Stimulated activated CD8-positive, alpha-beta memory T cell treated with anti-CD3 and anti-CD28 coated beads, Interleukin-15, amount 100 ng/mL, for 24 hours (primary cell): ENCODE data around the gene FXYD7.
"Not testable (repeated sequence)": the region's sequence is repeated elsewhere in the genome, so short reads cannot be mapped to it uniquely, and the experiment has no call there.

Experiments used
- DNase-seq: peaks from one replicate; pipeline ENCODE4 v3.0.0-alpha.2; 2020; ENCODE audit warnings: low read depth

Gene FXYD7, protein sequence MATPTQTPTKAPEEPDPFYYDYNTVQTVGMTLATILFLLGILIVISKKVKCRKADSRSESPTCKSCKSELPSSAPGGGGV

DNA sequence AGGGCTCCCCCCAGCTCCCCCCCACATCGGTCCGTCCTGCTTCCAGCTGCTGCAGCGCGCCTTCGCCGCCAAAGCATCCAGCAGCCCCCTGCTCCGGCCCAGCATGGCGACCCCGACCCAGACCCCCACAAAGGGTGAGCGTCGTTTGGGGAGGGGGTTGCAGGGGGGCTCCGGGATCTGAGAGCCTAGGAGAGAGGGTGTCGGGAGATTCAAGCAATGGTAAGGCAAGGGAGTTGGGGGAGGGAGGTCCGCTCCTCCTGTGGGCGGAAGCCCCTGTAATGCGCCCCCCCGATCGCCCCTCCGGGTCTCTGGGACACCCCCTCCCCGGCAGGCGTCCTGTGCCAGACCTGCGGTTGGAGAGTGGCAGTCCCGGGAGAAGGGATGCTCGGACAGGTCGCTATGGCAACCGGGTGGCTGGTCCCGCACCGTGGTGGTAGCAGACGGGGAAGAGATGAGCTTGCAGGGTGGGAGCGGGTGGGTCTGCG is at the start of gene FXYD7:
Gene FXYD7 (plus strand): TSS at position 25 of the 485 bp plus-strand sequence. CDS start 79 bp downstream, at position 104.
- no peak for DNase-seq

DNA sequence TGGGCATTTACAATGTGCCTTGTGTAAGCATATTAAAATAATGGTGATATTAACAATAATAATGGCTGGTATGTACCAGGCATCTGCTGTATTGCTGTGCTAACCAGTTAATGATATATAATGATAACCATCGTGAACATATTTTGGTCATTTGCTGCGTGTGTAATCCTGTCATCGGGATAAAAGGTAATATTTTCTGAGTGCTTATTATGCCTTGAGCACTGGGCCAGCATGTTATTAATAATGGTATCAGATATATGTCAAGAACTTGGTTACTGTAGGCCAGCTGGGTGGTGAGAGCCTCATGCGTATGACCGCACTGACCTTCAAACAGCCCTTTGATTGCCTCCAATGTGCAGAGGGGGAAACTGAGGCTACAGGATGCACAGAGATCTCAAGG is 49.6 kb upstream of the FXYD7 start:
- no peak for DNase-seq

DNA sequence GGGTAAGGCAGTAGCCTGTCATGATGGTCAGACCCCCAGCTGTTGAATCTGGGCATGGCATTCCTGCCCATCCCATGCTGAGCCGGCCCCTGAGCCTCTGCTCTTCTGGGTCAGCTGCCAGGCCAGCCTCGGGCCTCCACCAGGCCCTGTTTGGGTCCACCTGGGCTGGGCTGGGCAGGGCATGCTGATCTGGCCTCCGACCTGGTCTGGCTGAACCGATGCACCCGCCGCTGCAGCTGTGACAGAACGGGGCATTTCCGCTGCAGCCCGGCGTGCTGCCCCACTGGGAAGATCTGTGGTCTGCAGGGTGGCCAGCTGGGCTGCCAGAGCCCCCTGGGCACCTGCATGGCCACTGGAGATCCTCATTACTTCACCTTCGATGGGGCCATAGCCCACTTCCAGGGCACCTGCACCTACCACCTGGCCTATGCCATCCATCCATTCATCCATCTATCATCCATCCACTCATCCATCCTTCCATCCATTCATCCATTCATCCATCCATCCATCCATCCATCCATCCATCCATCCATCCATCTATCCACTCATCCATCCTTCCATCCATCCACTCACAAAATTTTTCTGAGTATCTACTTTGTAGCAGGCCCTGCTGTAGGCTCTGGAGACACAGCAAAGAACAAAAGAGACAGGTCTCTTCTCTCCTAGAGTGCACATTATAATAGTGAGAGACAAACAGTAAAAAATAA is 49.0 kb upstream of the FXYD7 start:
- no peak for DNase-seq

DNA sequence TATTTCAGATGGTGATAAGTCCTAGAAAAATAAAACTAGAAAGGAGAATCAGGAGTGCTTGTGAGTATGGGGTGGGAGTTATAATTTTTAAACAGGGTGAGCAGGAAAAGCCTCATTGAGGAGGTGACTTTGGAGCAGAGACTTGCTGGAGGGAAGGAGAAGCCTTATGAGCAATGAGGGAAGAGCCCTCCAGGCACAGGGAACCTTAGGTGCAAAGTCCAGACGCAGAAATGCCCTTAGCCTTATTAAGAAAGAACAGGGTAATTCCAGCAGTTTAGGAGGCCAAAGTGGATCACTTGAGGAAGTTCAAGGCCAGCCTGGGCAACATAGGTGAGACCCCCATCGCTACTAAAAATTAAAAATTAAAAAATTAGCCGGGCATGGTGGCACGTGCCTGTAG is 48.4 kb upstream of the FXYD7 start:
- no peak for DNase-seq

DNA sequence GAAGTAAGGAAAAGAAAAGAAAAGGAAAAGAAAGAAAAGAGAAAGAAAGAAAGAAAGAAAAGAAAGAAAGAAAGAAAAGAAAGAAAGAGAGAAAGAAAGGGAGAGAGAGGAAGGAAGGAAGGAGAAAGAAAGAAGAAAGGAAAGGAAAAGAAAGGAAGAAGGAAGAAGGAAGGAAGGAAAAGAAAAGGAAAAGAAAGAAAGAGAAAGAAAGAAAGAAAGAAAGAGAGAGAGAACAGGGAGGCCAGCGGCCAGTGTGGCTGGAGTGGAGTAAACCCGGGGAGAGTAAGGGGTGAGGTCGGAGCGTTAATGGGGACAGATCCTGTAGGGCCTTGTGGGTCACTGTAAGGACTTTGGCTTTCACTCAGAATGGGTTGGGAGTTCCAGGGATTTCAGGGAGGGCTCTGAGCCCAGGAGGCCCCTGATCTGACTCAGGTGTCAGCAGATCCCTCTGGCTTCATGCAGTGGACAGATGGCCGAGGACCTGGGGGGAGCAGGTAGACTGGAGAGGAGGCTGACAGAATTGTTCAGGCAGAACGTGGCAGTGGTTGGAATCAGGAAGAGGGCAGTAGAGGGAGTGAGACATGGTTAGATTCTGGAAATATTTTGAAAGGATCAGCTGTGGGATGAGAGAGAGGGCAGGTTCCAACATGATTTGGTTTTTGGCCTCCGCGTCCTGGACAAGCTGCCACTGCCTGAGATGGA is 47.2 kb upstream of the FXYD7 start:
- no peak for DNase-seq

DNA sequence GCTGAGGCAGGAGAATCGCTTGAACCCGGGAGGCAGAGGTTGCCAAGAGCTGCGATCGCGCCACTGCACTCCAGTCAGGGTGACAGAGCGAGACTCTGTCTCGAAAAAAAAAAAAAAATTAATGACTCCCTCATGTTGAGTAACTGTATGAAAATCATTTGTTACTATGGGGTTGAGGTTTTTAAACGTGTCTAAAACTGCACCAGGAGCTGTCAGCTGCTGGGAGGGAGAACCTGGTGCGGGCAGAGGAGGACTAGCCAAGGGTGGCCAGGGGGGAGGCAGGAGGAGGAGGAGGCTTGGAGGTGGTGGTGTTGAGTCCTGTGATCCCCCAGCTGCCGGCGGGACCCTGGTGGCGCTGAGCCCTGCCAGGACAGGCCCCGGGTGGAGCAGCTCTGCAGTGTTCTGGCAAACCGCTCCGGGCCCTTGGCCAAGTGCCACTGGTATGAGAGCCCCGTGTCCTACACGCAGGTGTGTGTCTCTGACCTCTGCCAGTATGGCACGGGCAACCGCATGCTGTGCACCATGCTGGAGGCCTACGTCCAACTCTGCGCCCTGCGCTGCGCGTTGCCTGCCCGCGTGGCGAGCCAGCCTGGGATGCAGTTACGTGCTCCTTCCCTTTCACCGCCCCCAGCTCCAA is 44.5 kb upstream of the FXYD7 start:
- no peak for DNase-seq

DNA sequence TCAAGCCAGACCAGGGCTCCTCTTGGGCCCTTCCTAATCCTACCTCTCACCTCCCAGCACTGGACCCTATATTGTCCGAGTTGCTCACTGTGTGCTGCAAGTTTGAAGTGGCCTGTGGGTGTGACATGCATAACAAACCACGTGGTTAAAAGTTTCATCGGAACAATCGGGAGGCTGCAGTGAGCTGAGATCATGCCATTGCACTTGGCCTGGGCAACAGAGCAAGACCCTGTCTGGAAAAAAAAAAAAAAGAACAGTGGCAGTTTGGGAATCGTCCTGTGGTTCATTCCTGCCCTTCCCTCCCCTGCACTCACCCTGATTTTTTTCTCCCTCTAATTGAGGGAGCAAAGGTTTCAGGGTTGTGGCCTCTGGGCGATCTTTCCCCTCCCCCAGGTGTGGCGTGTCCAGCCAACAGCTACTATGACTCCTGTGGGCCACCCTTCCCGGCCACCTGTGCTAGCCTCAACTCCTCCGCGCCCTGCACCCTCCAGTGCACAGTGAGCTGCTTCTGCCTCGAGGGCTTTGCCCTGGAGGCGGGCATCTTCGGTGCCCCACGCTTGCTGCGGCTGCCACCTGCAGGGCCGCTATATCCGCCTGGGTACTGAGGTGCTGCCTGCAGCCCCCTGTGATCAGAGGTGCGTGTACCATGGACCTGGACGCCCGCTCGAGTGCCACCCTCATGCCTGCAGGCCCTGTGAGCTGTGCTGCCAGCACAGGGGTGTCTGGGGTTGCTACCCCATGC is 43.7 kb upstream of the FXYD7 start:
- DNase-seq = no peak

DNA sequence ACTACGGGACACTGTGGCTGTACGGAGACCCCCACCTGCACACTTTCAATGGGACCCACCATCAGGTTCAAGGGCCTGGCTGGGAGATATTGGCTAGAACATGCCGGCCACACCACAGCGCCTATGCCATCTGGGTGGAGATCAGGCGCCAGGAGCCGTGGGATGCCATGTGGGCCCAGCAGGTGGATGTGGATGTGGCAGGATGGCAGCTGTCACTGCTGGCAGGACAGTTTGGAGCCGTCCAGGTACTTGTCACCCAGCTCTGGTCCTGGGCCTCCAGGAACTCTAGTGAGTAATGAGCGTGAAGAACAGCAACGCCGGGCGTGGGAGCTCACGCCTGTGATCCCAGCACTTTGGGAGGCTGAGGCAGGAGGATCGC is 43.2 kb upstream of the FXYD7 start:
- no peak for DNase-seq

DNA sequence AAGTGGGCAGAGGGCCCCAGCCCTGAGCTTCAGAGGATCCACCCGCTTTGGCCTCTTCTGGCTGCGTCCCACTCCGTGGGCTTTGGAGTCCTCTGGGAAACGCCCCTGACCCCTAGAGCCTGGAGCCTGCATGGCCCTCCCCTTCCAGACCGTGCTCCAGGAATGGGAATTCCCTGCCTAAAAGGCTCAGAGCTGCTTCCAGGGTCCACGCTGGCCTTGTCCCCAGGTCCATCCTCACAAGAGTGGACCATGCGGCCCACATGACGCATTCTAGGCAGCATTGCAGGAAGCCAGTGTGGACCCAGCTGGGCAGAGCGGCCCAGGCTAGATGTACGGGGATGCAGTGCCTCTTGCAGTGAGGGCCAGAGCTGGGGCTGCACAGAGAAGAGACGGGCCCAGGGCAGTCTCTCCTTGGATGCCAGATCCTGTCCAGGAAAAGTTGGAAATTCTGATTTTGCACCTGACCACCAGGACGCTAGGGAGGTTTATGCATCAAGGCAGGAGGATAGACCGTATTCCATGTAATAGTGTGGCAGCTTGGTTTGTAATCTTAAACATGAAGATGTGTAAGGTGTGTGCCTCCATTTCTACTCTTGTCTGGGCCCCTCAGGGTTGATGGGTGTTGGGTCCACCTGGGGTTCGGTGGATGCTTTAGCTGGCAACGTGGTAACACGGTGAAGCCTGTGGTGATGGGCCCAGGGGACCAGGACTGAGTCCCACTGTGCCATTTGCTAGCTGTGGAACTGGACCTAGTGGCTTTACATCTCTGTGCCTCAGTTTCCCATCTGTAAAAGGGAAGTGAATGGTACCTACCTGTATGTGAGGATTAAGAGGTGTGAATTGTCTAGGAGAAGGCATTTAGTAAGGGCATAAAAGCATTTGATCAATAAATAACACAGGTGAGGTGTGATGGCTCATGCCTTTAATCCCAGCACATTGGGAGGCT is 42.2 kb upstream of the FXYD7 start:
- no peak for DNase-seq

DNA sequence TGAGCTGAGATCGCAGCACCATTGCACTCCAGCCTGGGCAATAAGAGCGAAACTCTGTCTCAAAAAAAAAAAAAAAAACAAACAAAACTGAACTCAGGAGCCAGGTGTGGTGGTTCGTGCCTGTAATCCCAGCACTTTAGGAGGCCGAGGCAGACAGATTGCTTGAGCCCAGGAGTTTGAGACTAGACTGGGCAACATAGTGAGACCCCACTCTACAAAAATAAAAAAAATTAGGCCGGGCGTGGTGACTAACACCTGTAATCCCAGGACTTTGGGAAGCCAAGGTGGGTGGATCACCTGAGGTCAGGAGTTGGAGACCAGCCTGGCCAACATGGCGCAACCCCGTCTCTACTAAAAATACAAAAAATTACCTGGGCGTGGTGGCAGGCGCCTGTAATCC is 41.1 kb upstream of the FXYD7 start:
- not testable (repeated sequence) for DNase-seq

DNA sequence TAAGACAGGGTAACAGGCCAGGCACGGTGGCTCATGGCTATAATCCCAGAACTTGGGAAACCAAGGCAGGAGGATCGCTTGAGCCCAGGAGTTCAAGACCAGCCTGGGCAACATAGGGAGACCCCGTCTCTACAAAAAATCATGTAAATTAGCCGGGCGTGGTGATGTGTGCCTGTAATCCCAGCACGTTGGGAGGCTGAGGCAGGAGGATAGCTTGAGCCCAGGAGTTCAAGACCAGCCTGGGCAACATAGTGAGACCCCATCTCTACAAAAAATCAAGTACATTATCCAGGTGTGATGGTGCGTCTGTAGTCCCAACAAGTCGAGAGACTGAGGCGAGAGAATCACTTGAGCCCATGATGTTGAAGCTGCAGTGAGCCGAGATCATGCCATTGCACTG is 39.4 kb upstream of the FXYD7 start:
- not testable (repeated sequence) for DNase-seq

DNA sequence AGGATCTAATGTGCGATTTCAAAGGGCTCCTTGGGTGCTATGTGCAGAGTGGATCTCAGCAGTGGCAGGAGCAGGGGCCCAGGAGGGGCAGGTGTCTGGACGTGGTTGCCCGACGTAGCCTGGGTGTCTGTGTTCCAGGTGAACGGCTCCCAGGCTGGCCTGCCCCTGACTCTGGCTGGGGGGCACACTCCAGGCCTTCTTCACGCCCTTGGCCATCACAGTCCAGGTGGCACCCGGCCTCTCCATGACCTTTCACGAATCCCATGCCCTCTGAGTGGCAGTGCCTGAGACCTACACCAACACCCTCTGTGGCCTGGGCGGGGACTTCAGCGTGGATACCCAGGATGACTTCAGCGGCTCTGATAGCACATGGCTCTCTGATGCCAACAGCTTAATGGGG is 38.7 kb upstream of the FXYD7 start:
- no peak for DNase-seq

DNA sequence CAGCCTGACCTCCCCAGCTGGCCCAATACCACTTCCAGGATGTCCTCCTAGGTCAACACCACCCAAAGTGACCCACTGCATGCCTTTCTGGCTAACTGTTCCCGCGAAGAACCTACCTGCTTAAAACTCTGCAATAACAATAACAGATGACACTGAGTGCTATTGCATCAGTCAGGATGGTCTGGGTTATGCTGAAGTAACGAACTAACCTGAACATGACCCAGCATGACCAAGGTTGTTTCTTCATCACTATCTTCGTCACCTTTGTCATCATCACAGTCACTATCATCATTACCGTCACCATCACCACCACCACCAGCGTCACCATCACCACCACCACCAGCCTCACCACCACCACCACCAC is 38.0 kb upstream of the FXYD7 start:
- DNase-seq = no peak

DNA sequence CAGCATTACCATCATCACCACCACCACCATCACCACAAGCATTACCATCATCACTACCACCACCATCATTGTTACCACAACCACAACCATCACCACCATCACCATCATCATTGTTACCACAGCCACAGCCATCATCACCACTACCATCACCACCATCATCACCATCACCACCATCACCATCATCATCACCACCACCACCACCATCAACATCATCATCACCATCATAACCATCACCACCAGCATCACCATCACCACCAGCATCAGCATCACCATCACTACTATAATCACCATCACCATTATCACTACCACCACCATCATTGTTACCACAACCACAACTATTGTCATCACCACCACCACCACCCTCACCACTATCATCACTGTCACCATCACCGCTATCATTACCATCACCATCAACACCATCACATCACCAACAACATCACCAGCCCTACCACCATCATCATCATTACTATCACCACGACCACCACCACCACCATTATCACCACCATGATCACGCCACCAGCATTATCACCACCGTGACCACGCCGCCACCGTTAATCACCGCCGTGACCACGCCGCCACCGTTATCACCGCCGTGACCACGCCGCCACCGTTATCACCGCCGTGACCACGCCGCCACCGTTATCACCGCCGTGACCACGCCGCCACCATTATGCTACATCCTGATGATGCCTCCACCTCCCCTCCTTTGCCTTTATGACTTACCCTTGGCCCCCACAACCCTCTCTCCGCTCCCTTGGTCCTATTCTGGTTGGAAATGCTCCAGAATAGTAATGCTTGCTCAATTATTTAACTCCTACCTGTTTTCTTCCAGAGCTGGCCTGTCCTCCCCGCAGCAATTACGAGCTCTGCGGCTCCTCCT is 37.4 kb upstream of the FXYD7 start:
- no peak for DNase-seq

DNA sequence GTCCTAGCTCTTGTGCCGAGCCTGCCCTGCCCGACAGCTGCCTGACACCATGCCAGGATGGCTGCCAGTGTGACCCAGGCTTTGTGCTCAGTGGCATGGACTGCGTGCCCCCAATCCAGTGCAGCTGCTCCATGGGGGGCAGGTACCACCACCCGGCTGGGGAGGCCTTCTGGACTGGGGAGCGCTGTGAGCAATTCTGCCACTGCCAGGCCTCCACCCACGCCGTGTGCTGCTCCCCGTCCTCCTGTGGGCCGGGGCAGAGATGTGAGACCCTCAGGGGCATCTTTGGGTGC is 36.8 kb upstream of the FXYD7 start:
- no peak for DNase-seq

DNA sequence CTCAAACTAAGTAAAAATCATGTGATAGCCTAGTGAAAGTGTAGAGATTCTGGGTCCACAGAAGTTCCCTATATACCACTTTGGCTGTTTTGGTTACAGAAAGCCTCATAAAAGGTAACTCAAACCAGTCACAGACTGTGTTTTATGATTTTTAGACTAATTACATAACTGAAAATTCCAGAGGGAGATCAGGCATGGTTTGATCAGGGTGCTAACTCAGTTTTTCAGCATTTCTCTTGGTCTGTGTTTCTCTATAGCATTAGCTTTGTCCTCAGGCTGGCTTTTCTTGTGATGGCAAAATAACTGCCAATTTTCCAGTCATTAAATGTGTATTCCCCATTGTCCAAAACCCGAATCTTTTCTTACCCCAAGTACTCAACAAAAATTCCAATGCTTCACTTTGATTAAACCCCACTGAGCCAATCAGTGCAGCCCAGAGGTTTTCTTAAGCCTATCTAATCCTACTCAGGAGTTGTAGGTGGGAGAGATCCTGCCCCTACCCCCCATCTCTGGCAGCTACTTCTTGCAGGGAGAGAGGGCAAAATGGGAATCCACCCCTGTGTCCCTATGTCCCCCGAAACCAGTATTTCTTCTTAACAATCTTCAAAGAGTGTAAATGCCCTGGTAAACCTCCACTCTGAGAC is 36.0 kb upstream of the FXYD7 start:
- no peak for DNase-seq

DNA sequence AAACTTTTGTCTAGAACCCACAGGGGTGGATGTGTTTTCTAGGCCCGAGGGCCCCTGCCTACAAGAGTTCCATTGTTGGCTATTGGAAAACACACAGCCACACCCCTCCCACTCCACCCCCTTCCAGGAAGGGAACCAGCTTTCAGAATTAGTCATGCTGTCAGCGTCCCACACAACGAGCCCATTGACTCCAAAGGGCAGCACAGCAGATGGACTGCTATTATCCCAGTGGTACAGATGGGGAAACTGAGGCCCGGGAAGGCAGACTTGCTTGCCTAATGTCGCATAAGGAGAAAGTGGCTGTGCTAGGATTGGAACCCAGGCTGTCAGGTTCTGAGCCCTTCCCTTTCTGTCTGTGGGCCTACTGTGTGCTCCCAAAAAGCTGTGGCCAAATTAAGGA is 35.5 kb upstream of the FXYD7 start:
- DNase-seq = no peak

DNA sequence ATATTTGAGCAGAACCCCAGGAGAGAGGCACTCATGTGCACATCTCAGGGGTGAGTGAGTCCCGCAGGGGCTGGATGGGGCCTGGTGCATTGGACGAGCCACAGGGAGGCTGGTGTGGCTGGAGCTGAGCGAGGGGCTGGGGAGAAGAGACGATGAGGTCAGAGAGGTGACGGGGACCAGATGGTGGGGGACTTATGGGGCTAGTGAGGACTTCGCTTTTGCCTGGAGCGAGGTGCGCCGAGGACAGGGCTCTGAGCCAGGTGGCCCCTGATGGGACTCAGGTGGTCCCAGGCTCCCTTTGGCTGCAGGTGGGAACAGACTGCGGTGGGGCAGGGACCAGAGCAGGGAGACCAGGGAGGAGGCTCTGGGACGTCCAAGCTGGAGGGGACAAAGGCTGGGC is 34.3 kb upstream of the FXYD7 start:
- DNase-seq = no peak

DNA sequence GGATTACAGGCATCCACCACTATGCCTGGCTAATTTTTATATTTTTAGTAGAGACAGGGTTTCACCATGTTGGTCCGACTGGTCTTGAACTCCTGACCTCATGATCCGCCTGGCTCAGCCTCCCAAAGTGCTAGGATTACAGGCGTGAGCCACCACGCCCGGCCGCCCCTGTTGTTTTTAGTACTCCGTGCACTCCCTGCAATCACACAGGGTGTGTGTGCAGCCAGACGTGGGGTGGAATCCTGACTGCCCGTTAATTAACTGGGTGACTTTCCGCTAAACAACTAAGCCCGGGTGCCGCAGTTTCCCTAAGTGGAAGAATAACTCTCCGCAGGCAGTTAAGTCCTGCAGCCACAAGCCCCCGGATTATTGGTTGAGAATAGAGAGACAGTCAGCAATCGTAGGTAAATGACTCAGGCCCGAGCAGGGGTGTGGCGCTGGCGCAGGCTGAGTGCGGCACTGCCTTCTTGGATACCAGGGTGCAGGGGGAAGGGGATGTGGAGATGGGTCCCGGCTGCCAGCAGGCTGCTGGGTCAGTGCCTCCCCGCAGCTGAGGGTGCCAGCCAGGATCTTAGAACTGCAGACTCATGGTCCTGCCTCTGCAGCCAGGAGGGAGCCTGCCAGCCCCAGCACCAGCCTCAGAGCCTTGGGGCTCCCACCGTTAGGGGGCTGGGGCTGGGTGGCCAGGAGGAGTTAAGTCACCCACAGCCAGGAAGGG is 33.5 kb upstream of the FXYD7 start:
- DNase-seq = no peak
